SW480 (cell line): ENCODE measurements around the gene EPHA1.
"Not testable (repeated sequence)": the region's sequence is repeated elsewhere in the genome, so short reads cannot be mapped to it uniquely, and the experiment has no call there.

Source experiments
- DNase-seq: peaks from one replicate; pipeline ENCODE4 v3.0.0-alpha.2; 2016; ENCODE audit warnings: low spot score

The EPHA1 gene

GRCh38 chr7:143405173-143406001 is 3.3 kb downstream of the EPHA1 start:
- no peak for DNase-seq

GRCh38 chr7:143402233-143402632 is 6.4 kb downstream of the EPHA1 start:
- DNase-seq: not testable (repeated sequence)

GRCh38 chr7:143401265-143401664 is 7.4 kb downstream of the EPHA1 start:
- DNase-seq: no peak

GRCh38 chr7:143399642-143400041 is 9.0 kb downstream of the EPHA1 start:
- no peak for DNase-seq

- DNase-seq: no peak
Measured at GRCh38 chr7:143399151-143399550, 9.5 kb downstream of the EPHA1 start.

GRCh38 chr7:143398616-143399015 is 10.0 kb downstream of the EPHA1 start:
- DNase-seq: no peak

- DNase-seq: no peak
Measured at GRCh38 chr7:143397710-143398530, 10.7 kb downstream of the EPHA1 start.

GRCh38 chr7:143396625-143397556 is 11.8 kb downstream of the EPHA1 start:
- no peak for DNase-seq

- DNase-seq: no peak
Measured at GRCh38 chr7:143396182-143396581, 12.5 kb downstream of the EPHA1 start.

GRCh38 chr7:143395187-143396149 is 13.2 kb downstream of the EPHA1 start:
- DNase-seq: no peak

- DNase-seq: no peak
Measured at GRCh38 chr7:143394777-143395176, 13.9 kb downstream of the EPHA1 start.

GRCh38 chr7:143394068-143394467 is 14.6 kb downstream of the EPHA1 start:
- no peak for DNase-seq

GRCh38 chr7:143393267-143394041 is 15.2 kb downstream of the EPHA1 start:
- DNase-seq: no peak

- DNase-seq: no peak
Measured at GRCh38 chr7:143392875-143393266, 15.8 kb downstream of the EPHA1 start.

GRCh38 chr7:143392427-143392826 is 16.2 kb downstream of the EPHA1 start:
- DNase-seq: not testable (repeated sequence)

- no peak for DNase-seq
Measured at GRCh38 chr7:143391462-143392404, 16.9 kb downstream of the EPHA1 start.

- no peak for DNase-seq
Measured at GRCh38 chr7:143390773-143391317, 17.8 kb downstream of the EPHA1 start.

GRCh38 chr7:143390104-143390772 is 18.4 kb downstream of the EPHA1 start:
- DNase-seq: no peak
